Naive thymus-derived CD4-positive, alpha-beta T cell (primary cell): ENCODE measurements around the gene CD160. TPM values are rescaled to one million over a fixed set of nuclear protein-coding genes. Genes with fewer than 3 reads are reported as not detected.

Experiments used
- ATAC-seq: fragments of 150-1000 bp; cut with Tn5 transposase; 2 replicates; pipeline ENCODE4 v1.10.0; 2021; ENCODE audit warnings: mild to moderate bottlenecking, moderate library complexity
- CTCF ChIA-PET: fragments of 350-600 bp; sonication (Branson Sonifier 250); formaldehyde crosslinking; loops from one replicate; lab custom pipeline; 2021; ENCODE audit warnings: antibody characterized with exemption; lab: Charles Lee
- POLR2A ChIA-PET: fragments of 350-600 bp; sonication (Branson Sonifier 250); formaldehyde crosslinking; loops from one replicate; lab custom pipeline; 2021; ENCODE audit warnings: antibody characterized with exemption, inconsistent platforms; lab: Charles Lee
- DNase-seq, 9 donors: peaks; one replicate each; pipeline versions ENCODE4 v3.0.0 to v3.0.0-alpha.2; 2020 to 2022; ENCODE audit warnings: mixed read lengths in 1 of 9
- H3K27ac ChIP-seq: one replicate; pipeline ENCODE4 v1.7.0; 2013; ENCODE audit warnings: mild to moderate bottlenecking, low read depth, low read length, moderate library complexity
- H3K27me3 ChIP-seq, 2 donors: one replicate each; pipeline ENCODE4 v1.7.0; 2013; ENCODE audit warnings: low read length in 2 of 2, mild to moderate bottlenecking in 2 of 2, moderate library complexity in 2 of 2; ENCODE audit not compliant: control insufficient read depth in 2 of 2, insufficient read depth in 2 of 2
- H3K36me3 ChIP-seq, 3 experiments: 1 replicate in 2 of 3; 2 replicates in 1 of 3; pipeline ENCODE4 v1.7.0; 2013; ENCODE audit warnings: low read length in 3 of 3, mild to moderate bottlenecking in 3 of 3, moderate library complexity in 1 of 3; ENCODE audit not compliant: insufficient read depth in 3 of 3, control insufficient read depth in 2 of 3
- H3K4me1 ChIP-seq, 2 donors: one replicate each; pipeline ENCODE4 v1.7.0; 2013; ENCODE audit warnings: low read length in 2 of 2, mild to moderate bottlenecking in 2 of 2, moderate library complexity in 1 of 2; ENCODE audit not compliant: control insufficient read depth in 2 of 2, insufficient read depth in 2 of 2
- H3K4me3 ChIP-seq: 2 replicates; pipeline ENCODE4 v1.7.0; 2013; ENCODE audit warnings: mild to moderate bottlenecking, low read length
- H3K9me3 ChIP-seq, 3 experiments: 1 replicate in 2 of 3; 2 replicates in 1 of 3; pipeline ENCODE4 v1.7.0; 2013; ENCODE audit warnings: low read length in 3 of 3; ENCODE audit not compliant: control insufficient read depth in 2 of 3
- H3K27ac Mint-ChIP-seq, 9 donors: one replicate each; pipeline ENCODE4 v1.8.0; 2020 to 2022; ENCODE audit warnings: mixed read lengths in 9 of 9, mild to moderate bottlenecking in 8 of 9, moderate library complexity in 5 of 9, inconsistent platforms in 2 of 9
- H3K27me3 Mint-ChIP-seq, 5 donors: one replicate each; pipeline ENCODE4 v1.8.0; 2021 to 2022; ENCODE audit warnings: mixed read lengths in 5 of 5, mild to moderate bottlenecking in 1 of 5
- H3K36me3 Mint-ChIP-seq, 5 donors: one replicate each; pipeline ENCODE4 v1.8.0; 2020 to 2022; ENCODE audit warnings: mixed read lengths in 5 of 5, mild to moderate bottlenecking in 3 of 5, inconsistent platforms in 1 of 5
- H3K4me1 Mint-ChIP-seq, 7 donors: one replicate each; pipeline ENCODE4 v1.8.0; 2020 to 2022; ENCODE audit warnings: mixed read lengths in 7 of 7, mild to moderate bottlenecking in 3 of 7, inconsistent platforms in 1 of 7
- H3K4me3 Mint-ChIP-seq, 10 donors: one replicate each; pipeline ENCODE4 v1.8.0; 2020 to 2022; ENCODE audit warnings: mild to moderate bottlenecking in 10 of 10, mixed read lengths in 10 of 10, moderate library complexity in 6 of 10, inconsistent platforms in 2 of 10
- H3K9me3 Mint-ChIP-seq, 11 donors: one replicate each; pipeline ENCODE4 v1.8.0; 2020 to 2022; ENCODE audit warnings: mixed read lengths in 11 of 11, mild to moderate bottlenecking in 4 of 11, inconsistent platforms in 1 of 11, moderate library complexity in 1 of 11
- intact Hi-C, 2 donors: fragments of 100-400 bp; cut with micrococcal nuclease; formaldehyde crosslinking; loops; one replicate each; pipeline ENCODE4 v1.15.1; 2023
- polyA plus RNA-seq, 2 donors: library from polyadenylated mRNA; unstranded; fragments of 300-500 nt; fragmentation: Illumina TruSeq; gene quantifications; one replicate each; pipeline ENCODE4 v1.2.3, GENCODE V29; 2021
- total RNA-seq, 6 experiments: library from RNA in 5 of 6; stranded (reverse) in 5 of 6; gene quantifications; 1 replicate in 5 of 6; 2 replicates in 1 of 6; pipeline ENCODE4 v1.2.3 and lab custom pipeline; 2021 to 2026

CD160 gene
- total and polyA plus RNA-seq, 7 experiments from 2014 or later, result 0.15 to 12.0 (median 0.34) TPM; not detected in 2

GRCh38 chr1:145784409-145784808 is 65.1 kb downstream of the CD160 start:
- no peak overlapping the region for H3K27ac ChIP-seq
- ATAC-seq, result no peak
- H3K9me3 ChIP-seq, result no peaks in the 10 kb centered on the region
- no peak overlapping the region for H3K4me3 ChIP-seq
- DNase-seq, result no peak
- H3K27me3 ChIP-seq, result no peaks in the 10 kb centered on the region
- H3K27ac Mint-ChIP-seq, result no peak overlapping the region
- intact Hi-C loops, result no loop called here
- ChIA-PET CTCF (no interaction called here), POLR2A (no interaction called here)
- H3K4me1 Mint-ChIP-seq, result peaks cover 16 to 33% (median 27%) of the 10 kb centered on the region in 7 donors
- H3K36me3 ChIP-seq, result peaks cover 0 to 14% (median 0%) of the 10 kb centered on the region in 3 experiments
- no peak overlapping the region for H3K4me3 Mint-ChIP-seq
- H3K36me3 Mint-ChIP-seq, result peaks cover 8 to 37% (median 26%) of the 10 kb centered on the region in 5 donors
- peaks cover 0 to 5% of the 10 kb centered on the region in 2 donors for H3K4me1 ChIP-seq
- H3K27me3 Mint-ChIP-seq, result no peaks in the 10 kb centered on the region
- H3K9me3 Mint-ChIP-seq, result no peaks in the 10 kb centered on the region

- Mint-ChIP-seq H3K36me3 (peaks cover 8 to 37% (median 26%) of the 10 kb centered on the region in 5 donors), H3K4me1 (peaks cover 16 to 33% (median 27%) of the 10 kb centered on the region in 7 donors), H3K9me3 (no peaks in the 10 kb centered on the region), H3K27me3 (no peaks in the 10 kb centered on the region), H3K4me3 (peak overlapping the region in 4 of 10 donors; percentile 33 to 55 (median 40)), H3K27ac (no peak overlapping the region)
- Histone ChIP-seq H3K36me3 (peaks cover 0 to 14% (median 0%) of the 10 kb centered on the region in 3 experiments), H3K27me3 (no peaks in the 10 kb centered on the region), H3K9me3 (no peaks in the 10 kb centered on the region), H3K4me3 (no peak overlapping the region), H3K27ac (no peak overlapping the region), H3K4me1 (peaks cover 0 to 5% of the 10 kb centered on the region in 2 donors)
- ChIA-PET POLR2A (no interaction called here), CTCF (no interaction called here)
- intact Hi-C loops, result no loop called here
- no peak for ATAC-seq
- no peak for DNase-seq
Observed at GRCh38 chr1:145785547-145785946, 66.2 kb downstream of the CD160 start.

GRCh38 chr1:145786271-145786670 is 67.0 kb downstream of the CD160 start:
- Histone ChIP-seq H3K27ac (no peak overlapping the region), H3K4me3 (no peak overlapping the region), H3K9me3 (no peaks in the 10 kb centered on the region), H3K27me3 (no peaks in the 10 kb centered on the region), H3K4me1 (peaks cover 0 to 5% of the 10 kb centered on the region in 2 donors), H3K36me3 (peaks cover 0 to 14% (median 0%) of the 10 kb centered on the region in 3 experiments)
- intact Hi-C loops, result no loop called here
- no peaks in the 10 kb centered on the region for H3K27me3 Mint-ChIP-seq
- peak overlapping the region in 7 of 10 donors; percentile 4 to 55 (median 33) for H3K4me3 Mint-ChIP-seq
- H3K27ac Mint-ChIP-seq, result peak overlapping the region in 8 of 9 donors; percentile 25 to 82 (median 52)
- no peak for DNase-seq
- peaks cover 8 to 31% (median 24%) of the 10 kb centered on the region in 5 donors for H3K36me3 Mint-ChIP-seq
- H3K4me1 Mint-ChIP-seq, result peaks cover 16 to 33% (median 27%) of the 10 kb centered on the region in 7 donors
- no peak for ATAC-seq
- H3K9me3 Mint-ChIP-seq, result no peaks in the 10 kb centered on the region
- ChIA-PET CTCF (no interaction called here), POLR2A (no interaction called here)

- Mint-ChIP-seq H3K36me3 (peaks cover 8 to 31% (median 25%) of the 10 kb centered on the region in 5 donors), H3K9me3 (no peaks in the 10 kb centered on the region), H3K4me3 (no peak overlapping the region), H3K27me3 (no peaks in the 10 kb centered on the region), H3K4me1 (peaks cover 21 to 39% (median 27%) of the 10 kb centered on the region in 7 donors), H3K27ac (peak overlapping the region in 4 of 9 donors; percentile 3 to 42 (median 32))
- DNase-seq, result no peak
- Histone ChIP-seq H3K4me1 (peaks cover 0 to 5% of the 10 kb centered on the region in 2 donors), H3K27me3 (no peaks in the 10 kb centered on the region), H3K9me3 (no peaks in the 10 kb centered on the region), H3K36me3 (peaks cover 0 to 7% (median 0%) of the 10 kb centered on the region in 3 experiments), H3K4me3 (no peak overlapping the region), H3K27ac (no peak overlapping the region)
- ATAC-seq, result no peak
- intact Hi-C loops, result no loop called here
- CTCF ChIA-PET, result no interaction called here
- POLR2A ChIA-PET, result no interaction called here
Observed at GRCh38 chr1:145788580-145788979, 69.3 kb downstream of the CD160 start.

Other genes starting within 250 kb of the CD160 start
- gene GPR89A, start 111.5 kb upstream of the CD160 start, total RNA-seq, result 10 to 100 TPM; 32.3 to 36.5 (median 32.9) TPM
- 10 to 100 TPM; 23.5 to 24.7 TPM for gene GPR89A, start 111.5 kb upstream of the CD160 start, polyA plus RNA-seq
- gene PDZK1, start 12.1 kb upstream of the CD160 start, total RNA-seq, result under 1 TPM in 2 of 5 experiments, not detected in 3; 0.17 to 0.53 TPM
- under 1 TPM in 1 of 2 donors, not detected in 1; 0.09 TPM for gene PDZK1, start 12.1 kb upstream of the CD160 start, polyA plus RNA-seq
- 10 to 100 TPM; 11.4 to 17.3 (median 15.6) TPM for gene RNF115, start 104.6 kb downstream of the CD160 start, total RNA-seq
- gene RNF115, start 104.6 kb downstream of the CD160 start, polyA plus RNA-seq, result 1 to 10 TPM; 3.7 to 4.5 TPM
- gene POLR3C, start 104.7 kb downstream of the CD160 start, total RNA-seq, result 10 to 100 TPM; 22.0 to 44.4 (median 32.5) TPM
- gene POLR3C, start 104.7 kb downstream of the CD160 start, polyA plus RNA-seq, result 10 to 100 TPM; 45.7 to 48.9 TPM
- gene NUDT17, start 126.1 kb downstream of the CD160 start, total RNA-seq, result 1 to 10 TPM; 2.9 to 6.7 (median 3.4) TPM
- gene NUDT17, start 126.1 kb downstream of the CD160 start, polyA plus RNA-seq, result 1 to 10 TPM; 5.7 to 7.6 TPM
- gene PIAS3, start 139.6 kb downstream of the CD160 start, total RNA-seq, result 10 to 100 TPM; 21.4 to 28.3 (median 23.0) TPM
- 10 to 100 TPM in 1 of 2 donors, 1 to 10 TPM in 1; 6.7 to 15.2 TPM for gene PIAS3, start 139.6 kb downstream of the CD160 start, polyA plus RNA-seq
- gene ANKRD35, start 166.4 kb downstream of the CD160 start, total RNA-seq, result under 1 TPM in 2 of 5 experiments, not detected in 3; 0.15 to 0.58 TPM
- gene ANKRD35, start 166.4 kb downstream of the CD160 start, polyA plus RNA-seq, result under 1 TPM; 0.12 to 0.14 TPM
- 1 to 10 TPM; 1.2 to 4.8 (median 2.6) TPM for gene ITGA10, start 190.6 kb downstream of the CD160 start, total RNA-seq
- gene ITGA10, start 190.6 kb downstream of the CD160 start, polyA plus RNA-seq, result under 1 TPM in 1 of 2 donors, not detected in 1; 0.20 TPM
- gene PEX11B, start 199.2 kb downstream of the CD160 start, total RNA-seq, result 10 to 100 TPM; 16.4 to 40.4 (median 37.7) TPM
- 10 to 100 TPM; 39.9 to 57.1 TPM for gene PEX11B, start 199.2 kb downstream of the CD160 start, polyA plus RNA-seq
- 100 to 1,000 TPM; 115 to 182 (median 120) TPM for gene RBM8A, start 208.0 kb downstream of the CD160 start, total RNA-seq
- 100 to 1,000 TPM; 152 to 156 TPM for gene RBM8A, start 208.0 kb downstream of the CD160 start, polyA plus RNA-seq
- 10 to 100 TPM; 31.6 to 59.2 (median 47.6) TPM for gene LIX1L, start 238.5 kb downstream of the CD160 start, total RNA-seq
- gene LIX1L, start 238.5 kb downstream of the CD160 start, polyA plus RNA-seq, result 10 to 100 TPM; 29.3 to 32.1 TPM
- gene ANKRD34A, start 245.1 kb downstream of the CD160 start, total RNA-seq, result 1 to 10 TPM in 3 of 5 experiments, under 1 TPM in 2; 0.54 to 1.5 (median 1.2) TPM
- under 1 TPM; 0.11 to 0.22 TPM for gene ANKRD34A, start 245.1 kb downstream of the CD160 start, polyA plus RNA-seq
- gene POLR3GL, start 245.2 kb downstream of the CD160 start, total RNA-seq, result 10 to 100 TPM; 20.7 to 37.5 (median 25.5) TPM
- 100 to 1,000 TPM in 1 of 2 donors, 10 to 100 TPM in 1; 99.6 to 113 TPM for gene POLR3GL, start 245.2 kb downstream of the CD160 start, polyA plus RNA-seq